HG03097 (cell line): ENCODE results near the gene CFAP77.

Source experiments
- ATAC-seq: cut with Tn5 transposase; IDR thresholded peaks from one replicate; pipeline ENCODE4 v1.9.1; 2021; ENCODE audit not compliant: unreplicated experiment, low FRiP score

CFAP77 gene

DNA sequence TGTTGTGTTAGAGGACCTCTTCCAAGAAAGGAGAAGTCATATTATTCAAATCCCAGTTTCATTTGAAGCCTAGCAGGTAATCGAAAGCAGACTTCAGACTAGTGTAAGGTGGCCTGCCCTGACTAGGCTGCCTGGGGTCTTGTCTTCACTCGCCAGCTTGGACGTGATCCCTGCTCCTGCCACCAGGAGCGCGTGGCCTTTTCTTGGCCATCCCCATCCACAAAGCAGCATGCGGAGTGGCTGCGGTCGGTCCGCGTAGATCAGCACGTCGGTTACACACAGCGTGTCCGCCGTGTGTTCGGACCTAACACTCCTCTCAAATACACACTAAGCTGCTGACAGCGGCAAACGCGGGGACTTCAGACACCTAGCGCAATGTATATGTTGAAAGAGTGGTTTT lies 37.3 kb downstream of the CFAP77 start:
- ATAC-seq, result no peak

DNA sequence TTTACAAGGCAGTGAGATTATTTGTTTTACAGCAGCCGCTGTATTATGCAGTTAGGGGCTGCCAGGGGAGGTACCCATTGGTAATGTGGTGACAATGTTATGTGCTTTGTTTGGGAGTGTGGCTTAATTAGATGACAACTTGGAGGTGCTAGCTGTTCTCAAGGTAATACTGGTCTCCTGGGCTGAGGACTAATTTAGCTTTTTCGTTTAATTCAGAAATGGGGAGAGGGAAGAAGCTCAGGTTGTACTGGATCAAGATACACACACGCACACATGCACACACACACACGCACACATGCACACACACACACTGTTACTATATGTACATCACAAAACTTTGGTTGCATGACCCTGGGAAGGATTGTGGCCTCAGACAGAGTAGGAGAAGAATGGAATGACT lies 37.9 kb downstream of the CFAP77 start:
- ATAC-seq, result no peak

DNA sequence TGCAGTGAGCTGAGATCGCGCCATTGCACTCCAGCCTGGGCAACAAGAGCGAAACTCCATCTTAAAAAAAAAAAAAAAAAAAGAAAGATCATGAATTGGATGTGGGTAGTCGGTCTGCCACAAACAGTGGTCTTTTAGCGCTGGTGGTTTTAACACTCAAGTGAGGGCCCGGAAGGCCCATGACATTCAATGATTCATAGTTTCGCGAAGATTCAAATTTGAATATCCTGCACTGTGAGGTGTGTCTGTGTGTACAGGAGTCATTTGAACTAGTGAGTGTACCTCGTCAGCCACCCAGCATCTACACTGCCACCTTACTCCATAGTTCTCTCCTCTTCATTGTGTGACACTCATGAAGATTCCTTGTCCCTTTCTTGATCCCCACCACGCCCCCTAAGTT lies 41.3 kb downstream of the CFAP77 start:
- ATAC-seq, result no peak

DNA sequence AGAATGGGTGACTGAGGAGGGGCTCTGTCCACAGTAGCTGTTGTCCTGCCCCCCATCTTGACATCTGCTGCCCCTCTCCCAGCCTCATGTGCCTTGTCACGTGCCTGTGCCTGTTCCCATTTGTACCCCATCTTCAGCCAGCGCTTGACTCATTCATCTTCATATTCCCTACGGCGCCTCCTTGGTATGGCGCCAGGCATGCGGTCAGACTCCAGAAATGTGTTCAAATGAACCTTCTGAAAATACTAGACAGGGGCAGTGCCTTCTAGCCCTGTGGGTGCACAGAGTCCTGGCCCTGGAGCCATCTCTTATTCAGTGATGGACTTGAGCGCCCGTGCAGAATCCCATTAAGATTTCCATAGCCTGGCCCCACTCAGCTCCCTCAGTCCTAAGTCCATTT lies 46.2 kb downstream of the CFAP77 start:
- ATAC-seq, result no peak

DNA sequence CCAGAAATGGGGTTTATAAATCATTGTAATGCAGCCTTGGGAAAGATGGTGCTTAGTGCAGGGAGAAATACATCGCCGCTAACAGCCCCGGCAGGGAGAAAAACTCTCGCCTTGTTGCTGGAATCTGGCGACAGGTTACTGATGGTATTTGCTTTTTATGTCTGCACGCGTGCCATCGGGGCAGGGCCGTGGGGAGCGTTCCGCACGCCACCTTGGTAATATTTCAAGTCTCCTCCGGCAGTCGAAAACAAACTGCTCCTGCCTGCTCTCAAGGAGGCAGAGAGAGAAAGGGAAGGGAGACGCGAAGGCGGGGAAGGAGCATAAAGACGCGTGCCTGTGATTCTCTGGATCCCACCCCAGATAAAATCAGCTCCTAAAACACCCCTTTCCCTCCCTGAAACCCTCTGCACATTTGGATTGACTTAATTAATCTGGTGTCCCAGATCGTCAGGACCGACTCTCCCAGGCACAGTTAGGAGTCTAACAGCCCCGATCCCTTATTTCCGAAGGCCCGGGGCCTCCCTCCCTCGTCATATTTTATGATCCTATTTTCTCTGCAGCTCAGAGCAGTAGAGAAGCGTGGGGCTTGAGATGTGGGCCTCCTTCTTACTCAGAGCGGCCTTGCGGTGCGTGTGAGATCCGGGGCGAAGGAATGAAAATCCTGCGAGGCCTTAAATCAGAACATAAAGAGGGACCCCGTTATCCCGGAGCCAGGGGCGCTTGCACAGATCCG lies 47.7 kb downstream of the CFAP77 start:
- ATAC-seq, result no peak

DNA sequence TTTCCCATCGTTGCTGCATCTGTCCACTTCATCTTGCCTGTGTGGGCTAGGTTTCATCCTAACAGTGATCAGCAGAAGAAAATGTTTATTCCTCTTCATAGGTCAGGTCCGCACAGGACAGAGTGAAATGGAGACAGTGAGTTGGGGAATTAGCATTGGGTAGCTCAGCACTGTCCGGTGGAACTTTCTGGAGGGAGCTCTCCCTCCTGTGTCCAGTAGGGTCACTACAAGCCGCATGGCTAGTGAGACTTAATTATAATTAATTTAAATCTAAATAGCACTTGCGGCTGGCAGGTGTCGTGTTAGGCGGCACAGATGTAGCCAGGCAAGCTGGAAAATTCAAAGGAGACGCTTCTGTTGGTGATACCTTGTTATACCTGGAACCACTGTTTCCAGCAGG lies 48.4 kb downstream of the CFAP77 start:
- no peak for ATAC-seq

DNA sequence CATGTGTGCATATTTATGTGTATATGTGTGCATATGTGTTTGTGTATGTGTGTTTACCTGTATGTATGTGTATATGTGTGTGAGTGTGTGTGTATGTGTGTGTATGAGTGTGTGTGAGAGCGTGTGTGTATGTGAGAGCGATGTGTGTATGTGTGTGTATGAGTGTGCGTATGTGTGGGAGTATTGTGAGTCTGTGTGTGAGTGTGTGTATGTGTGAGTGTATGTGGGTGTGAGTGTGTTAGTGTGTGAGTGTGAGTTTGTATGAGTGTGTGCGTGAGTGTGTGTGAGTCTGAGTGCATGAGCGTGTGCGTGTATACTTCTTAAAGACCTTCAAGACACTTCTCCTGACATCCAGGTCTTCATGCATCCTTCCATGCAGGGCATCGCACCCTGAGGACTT lies 49.6 kb downstream of the CFAP77 start:
- no peak for ATAC-seq

DNA sequence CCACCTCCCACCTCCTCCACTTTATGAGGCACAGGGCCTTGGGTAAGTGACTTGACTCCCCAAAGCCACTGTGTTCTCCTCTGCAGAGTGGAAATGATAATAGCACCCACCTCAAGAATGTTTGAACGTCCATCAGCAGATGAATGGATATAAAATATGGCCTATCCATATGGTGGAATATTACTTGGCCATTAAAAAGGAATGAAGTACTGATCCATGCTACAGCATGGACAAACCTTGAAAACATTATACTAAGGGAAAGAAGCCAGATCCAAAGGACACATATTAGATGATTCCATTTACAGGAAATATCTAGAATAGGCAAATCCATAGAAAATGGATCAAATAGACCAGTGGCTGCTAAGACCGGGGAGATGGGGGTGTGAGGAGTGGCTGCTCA lies 50.2 kb downstream of the CFAP77 start:
- ATAC-seq, result no peak

DNA sequence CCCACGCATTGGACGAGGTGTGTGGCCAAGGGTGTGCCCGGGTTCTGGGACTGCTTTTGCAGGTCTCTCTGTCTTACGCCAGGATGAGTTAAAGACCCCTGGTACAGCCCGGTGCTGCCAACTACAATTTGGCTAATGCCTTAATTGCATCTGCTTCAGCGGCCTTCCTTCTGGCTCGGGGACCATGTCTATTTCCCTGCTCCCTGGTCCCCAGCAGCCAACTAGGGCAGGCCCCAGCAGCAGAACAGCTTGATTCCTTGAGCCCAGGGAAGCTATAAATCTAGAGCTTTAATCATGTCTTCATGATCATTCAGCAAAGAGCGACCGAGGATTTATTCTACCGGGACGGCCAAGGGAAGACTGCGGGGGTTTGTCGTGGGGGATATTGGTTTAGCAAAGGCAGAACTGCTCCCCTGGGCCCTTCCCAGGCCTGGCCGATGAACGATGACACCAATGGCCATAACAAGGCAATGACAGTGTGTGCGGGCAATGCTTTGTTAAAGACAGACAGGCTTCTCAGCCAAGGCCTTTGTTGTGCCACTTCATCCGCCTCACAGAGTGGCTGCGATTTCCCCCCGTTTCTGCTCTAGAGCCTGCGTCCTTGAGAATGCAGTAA lies 51.4 kb downstream of the CFAP77 start:
- ATAC-seq, result no peak

DNA sequence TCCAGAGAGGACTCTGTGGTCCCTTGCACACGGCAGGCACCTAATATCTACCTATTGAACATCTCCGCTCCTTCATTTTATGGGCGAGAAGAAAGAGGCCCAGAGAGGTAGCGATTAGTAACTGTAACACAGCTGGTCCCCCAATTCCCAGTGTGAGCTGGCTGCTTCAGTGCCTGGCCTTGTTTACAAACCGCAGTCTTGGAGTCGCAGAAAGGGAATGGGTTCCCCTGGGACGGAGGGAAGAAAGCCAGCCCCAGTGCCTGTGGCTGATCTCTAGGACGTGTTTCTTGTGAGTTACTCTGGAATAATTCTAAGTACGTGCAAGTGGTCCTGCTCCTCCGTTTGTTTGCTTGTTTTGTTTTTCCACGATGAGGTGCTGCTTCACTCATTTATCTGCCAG lies 52.0 kb downstream of the CFAP77 start:
- ATAC-seq, result no peak

DNA sequence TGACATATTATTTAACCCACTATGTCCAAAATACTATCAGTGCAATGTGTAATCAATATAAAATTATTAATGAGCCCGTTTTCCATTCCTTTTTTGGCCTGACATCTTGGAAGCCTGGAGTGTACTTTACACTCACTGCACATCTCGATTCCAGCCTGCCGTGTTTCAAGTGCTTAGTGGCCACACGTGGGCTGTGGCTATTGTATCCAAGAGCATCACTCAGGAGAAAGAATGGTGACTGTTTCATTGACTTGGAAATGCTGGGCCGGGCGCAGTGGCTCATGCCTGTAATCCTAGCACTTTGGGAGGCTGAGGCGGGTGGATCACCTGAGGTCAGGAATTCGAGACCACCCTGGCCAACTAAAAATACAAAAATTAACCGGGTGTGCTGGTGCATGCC lies 54.5 kb downstream of the CFAP77 start:
- ATAC-seq, result no peak

DNA sequence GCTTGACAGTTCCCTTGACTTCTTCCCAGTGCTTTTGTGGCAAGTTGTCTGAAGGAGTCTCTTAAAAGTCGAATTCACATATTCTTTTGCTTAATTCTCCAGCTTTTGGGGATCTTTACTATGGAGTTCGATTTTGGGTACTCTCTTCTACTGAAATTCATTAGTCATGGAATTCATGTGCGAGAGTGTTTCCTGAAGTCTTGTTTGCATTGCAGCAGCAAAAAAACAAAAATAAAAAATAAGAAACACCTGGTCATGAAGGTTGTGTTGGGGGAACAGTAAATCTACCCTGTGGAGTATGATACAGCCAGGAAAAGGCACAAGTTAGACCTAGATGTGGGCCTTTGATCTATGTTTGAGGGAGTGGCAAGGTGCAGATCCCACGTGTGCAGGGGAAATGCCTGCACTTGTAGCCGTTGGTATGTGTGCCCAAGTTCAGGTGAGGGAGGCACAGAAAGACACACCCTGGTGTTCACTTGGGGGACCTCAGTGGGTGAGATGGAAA lies 55.2 kb downstream of the CFAP77 start:
- ATAC-seq, result no peak

DNA sequence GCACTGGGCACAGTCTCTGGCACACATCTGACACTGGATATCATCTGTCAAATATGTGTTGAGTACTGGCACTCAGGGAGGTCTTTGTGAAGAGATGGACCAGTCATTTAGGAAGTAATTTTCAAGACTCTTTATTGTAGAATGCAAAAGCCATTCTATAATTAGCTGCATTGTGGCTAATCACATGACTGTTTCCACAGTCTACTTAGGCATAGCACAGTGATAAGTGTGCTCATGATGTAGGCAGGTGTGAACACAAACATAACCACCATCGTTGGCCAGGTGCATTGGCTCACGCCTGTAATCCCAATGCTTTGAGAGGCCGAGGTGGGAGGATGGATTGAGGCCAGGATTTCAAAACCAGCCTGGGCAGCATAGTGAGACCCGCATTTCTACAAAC lies 62.2 kb downstream of the CFAP77 start:
- ATAC-seq, result no peak

DNA sequence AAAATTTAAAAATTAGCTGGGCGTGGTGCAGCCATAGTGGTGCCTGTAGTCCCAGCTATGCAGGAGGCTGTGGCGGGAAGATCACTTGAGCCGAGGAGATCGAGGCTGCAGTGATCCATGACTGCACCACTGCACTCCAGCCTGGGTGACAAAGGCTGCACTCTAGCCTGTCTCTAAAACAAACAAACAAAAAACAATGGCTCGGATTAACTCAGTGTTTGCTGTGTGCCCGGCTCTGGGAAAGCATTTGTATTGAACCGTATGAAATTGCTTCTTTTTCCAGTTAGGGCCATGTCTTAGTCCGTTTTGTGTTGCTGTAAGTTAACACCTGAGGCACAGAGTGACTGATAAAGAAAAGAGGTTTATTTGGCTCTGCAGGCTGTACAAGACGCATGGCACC lies 62.6 kb downstream of the CFAP77 start:
- ATAC-seq, result no peak

DNA sequence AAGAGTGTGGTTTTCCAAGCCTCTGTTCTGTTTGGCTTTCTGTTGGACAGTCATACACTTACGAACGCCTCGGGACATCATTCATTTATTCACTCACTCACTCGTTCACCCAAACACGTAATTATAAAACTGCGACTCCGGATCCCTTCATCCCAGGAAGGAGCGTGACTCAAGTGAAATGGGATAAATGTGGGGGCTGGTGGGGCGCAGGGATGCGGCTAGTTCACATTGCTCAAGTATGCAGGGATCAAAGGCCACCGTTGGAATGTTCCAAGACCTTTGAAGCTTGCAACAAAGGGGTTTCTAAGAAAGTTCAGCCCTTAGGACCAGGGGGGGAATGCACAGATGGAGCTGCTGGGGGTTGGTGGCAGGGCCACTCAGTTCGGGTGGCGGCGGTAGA lies 64.2 kb downstream of the CFAP77 start:
- ATAC-seq, result no peak

DNA sequence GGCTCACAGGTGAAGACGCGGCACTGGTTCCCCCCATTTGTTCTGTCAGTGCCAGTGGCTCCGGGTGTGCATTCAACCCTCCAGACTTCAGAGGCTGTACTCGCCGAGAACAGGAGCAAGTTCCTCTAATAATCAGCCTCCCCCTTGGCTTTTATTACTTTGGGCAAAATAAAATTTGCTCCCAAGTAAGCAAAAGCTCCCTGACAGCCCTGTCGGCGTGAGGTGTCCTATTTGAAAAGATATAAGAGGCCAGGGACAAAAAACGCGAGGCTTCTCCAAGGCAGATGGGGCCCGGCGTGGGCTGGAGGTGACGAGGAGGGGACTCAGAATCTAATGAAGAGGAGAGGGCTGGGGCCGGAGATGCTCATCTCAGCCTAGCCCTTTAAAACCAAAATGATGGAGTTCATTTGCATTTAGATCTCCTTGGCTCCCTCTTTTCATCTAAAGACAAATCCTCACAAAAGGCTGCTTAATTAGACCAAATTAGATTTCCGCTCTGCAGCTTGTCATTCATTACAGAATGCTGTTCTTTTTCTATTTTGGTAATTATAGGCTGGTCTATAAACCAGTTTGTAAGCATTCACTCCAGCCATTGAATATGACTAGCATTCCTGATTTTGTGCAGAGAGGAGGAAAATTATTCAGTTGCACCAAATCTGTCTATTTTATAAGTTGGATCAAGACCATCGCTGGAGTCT lies 68.5 kb downstream of the CFAP77 start:
- no peak for ATAC-seq

DNA sequence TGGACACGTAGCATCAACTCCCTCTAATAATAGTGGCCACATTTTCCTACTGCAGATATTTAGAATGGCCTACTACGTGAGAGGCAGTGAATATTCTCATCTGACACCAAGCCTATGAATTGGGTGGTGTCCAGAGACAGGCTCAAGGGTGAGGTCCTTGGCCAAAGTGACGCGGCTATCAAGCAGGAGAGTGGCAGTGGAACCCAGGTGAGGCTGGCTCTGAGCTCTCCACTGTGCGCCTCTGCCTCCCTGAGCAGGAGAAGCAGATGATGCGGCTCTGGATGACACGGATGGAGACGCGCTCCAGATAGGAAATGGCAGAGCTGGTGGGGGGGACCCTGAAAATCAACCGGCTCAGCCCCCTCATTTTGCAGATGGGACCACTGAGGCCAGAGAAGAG lies 69.7 kb downstream of the CFAP77 start:
- ATAC-seq, result no peak

DNA sequence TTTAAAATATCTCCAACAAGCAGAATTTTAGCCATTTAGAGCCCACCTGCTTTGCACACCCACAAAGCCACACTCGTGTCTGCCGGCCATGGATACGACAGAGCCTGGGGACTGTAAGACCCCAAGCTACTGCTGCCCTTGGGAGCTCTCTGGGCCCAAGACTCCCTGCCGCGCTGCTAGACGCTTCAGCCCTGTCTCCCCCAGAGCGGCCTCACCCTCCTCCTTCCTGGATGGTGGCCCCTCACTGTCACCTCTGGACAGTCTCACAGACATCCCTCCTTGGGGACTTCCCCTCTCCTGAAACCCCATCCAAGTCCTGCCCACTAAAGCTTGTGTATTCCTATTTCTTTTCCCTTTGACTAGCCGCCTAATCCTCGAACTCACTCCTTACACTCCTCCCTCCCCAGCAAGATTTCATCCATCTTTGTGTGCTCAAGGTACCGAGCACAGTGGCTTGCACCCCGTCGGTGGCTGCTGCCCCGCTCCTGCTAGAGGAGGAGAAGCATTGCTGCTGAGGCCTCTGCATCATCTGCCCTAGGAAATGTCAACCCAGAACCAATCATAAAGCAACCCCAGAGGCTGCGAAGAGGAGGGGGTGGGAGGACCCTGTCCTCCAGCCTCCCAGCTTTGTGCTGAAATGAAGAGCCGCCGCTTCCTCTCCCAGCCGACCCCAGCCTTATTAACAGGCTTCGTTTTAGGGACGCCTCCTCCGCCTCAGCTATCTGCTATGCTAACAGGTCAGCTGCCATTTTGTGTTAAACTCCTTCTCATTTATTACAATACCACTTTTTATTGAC lies 71.2 kb downstream of the CFAP77 start:
- no peak for ATAC-seq

DNA sequence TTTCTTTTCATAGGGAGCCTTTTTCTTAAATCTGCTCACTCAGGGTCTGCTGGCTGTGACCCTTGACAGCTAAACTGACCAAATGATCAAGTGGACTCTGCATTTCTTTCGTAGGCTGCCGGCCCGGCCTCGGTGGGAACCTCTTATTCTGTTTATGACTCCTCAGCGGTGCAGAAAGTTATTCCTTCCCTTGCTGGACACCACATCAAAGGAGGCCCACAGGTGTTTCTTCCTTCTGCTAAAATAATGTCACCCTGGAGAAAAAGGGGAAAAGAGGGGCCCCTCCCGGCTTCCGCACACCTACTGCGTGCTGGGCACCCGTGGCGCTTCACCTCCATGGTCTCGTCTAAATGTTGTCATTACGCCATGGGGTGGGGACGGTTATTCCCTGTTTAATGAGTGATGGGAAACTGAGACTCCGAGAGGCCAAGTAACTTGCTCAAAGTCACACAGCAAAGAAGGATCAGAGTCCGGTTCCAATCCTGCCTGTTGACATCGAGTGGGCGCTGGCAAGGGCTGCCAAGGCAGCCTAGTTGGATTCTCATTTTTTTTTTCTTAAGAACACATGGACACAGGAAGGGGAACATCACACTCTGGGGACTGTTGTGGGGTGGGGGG lies 72.3 kb downstream of the CFAP77 start:
- no peak for ATAC-seq

DNA sequence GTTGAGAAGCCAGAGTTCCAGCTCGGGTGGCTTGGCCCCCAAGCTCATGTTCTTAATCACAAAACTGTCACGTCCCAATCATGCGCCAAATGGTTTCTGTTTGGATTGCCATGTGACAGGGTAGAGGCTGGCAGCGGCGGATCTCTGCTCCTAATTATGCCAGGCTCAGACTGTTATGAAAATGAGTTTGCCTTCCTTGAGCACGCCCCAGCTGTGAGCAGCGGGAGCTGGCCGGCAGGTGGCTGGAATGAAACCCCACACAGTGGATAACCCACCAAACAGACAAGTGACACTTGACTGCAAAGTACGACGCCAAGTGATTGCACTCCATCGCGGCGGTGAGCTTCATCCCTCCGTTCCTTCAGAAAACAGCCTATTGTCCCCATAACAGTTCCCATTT lies 75.4 kb downstream of the CFAP77 start:
- ATAC-seq, result no peak
